Lower leg skin (tissue), 3 donors: ENCODE results near the gene GRM8.

Experiments used
- POLR2A ChIP-seq, 2 donors: fragments of 450-650 bp; IDR thresholded peaks; one replicate each; pipeline ENCODE4 v1.6.1; 2016 to 2017; ENCODE audit warnings: antibody characterized with exemption in 2 of 2, mild to moderate bottlenecking in 1 of 2, moderate library complexity in 1 of 2
- TF ChIP-seq, protein P1 (sequence below), 3 donors: fragments of 450-650 bp; IDR thresholded peaks; one replicate each; pipeline ENCODE4 v1.5.1; 2016; ENCODE audit warnings: antibody characterized with exemption in 3 of 3, mild to moderate bottlenecking in 3 of 3, moderate library complexity in 2 of 3

DNA sequence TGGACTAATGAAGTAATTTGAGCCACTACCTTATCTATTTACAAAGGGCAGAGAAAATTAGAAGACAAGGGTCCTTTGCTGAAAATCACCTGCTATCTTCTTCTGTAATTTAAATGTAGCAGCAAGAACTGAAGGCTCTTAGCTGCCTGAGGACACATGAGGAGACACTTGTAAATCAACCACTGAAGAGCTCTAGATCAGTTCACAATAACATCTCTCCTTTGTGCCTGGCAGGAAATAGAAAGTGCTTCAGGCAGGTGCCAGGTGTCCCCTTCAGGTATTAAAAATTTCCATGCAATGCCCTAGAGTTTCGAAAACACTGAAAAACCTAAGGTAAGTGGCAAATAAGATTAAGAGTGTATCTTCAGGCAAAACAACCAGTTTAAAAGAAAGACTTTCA, 474.6 kb downstream of the GRM8 start:
- TF ChIP-seq, protein P1, sequence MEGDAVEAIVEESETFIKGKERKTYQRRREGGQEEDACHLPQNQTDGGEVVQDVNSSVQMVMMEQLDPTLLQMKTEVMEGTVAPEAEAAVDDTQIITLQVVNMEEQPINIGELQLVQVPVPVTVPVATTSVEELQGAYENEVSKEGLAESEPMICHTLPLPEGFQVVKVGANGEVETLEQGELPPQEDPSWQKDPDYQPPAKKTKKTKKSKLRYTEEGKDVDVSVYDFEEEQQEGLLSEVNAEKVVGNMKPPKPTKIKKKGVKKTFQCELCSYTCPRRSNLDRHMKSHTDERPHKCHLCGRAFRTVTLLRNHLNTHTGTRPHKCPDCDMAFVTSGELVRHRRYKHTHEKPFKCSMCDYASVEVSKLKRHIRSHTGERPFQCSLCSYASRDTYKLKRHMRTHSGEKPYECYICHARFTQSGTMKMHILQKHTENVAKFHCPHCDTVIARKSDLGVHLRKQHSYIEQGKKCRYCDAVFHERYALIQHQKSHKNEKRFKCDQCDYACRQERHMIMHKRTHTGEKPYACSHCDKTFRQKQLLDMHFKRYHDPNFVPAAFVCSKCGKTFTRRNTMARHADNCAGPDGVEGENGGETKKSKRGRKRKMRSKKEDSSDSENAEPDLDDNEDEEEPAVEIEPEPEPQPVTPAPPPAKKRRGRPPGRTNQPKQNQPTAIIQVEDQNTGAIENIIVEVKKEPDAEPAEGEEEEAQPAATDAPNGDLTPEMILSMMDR (IDR thresholded peaks at IDR 0.05): no peak
- TF ChIP-seq POLR2A (IDR thresholded peaks at IDR 0.05): no peak
